Gastrocnemius medialis (tissue), 4 donors: Measurements from ENCODE around the gene SH3BP5. TPM values are rescaled to one million over a fixed set of nuclear protein-coding genes. Genes with fewer than 3 reads are reported as not detected.
"Not testable (repeated sequence)": the region's sequence is repeated elsewhere in the genome, so short reads cannot be mapped to it uniquely, and the experiment has no call there.

Experiments used
- ATAC-seq, 2 donors: fragments of 150-250 bp; one replicate each; pipeline ENCODE4 v1.9.1; 2016
- DNase-seq, 2 donors: peaks; one replicate each; pipeline ENCODE4 v3.0.0-alpha.2; 2019
- H3K27ac ChIP-seq, 4 donors: fragments of 200-600 bp; sonication (generic); 1 replicate in 1 of 4; 2 replicates in 3 of 4; pipeline ENCODE4 v1.5.1; 2016 to 2018; ENCODE audit warnings: mild to moderate bottlenecking in 2 of 4, moderate library complexity in 1 of 4
- H3K27me3 ChIP-seq, 3 donors: fragments of 200-600 bp; sonication (generic) in 2 of 3; 1 replicate in 1 of 3; 2 replicates in 2 of 3; pipeline versions ENCODE4 v1.5.1 to v1.6.0; 2016 to 2019; ENCODE audit warnings: mild to moderate bottlenecking in 1 of 3, moderate library complexity in 1 of 3
- H3K36me3 ChIP-seq, 2 donors: fragments of 200-600 bp; sonication (generic) in 1 of 2; one replicate each; pipeline ENCODE4 v1.5.1; 2017 to 2018
- H3K4me1 ChIP-seq, 2 donors: fragments of 200-600 bp; sonication (generic) in 1 of 2; one replicate each; pipeline ENCODE4 v1.5.1; 2016 to 2017; ENCODE audit warnings: mild to moderate bottlenecking in 2 of 2
- H3K4me3 ChIP-seq, 4 donors: fragments of 200-600 bp; sonication (generic) in 3 of 4; 1 replicate in 1 of 4; 2 replicates in 3 of 4; pipeline ENCODE4 v1.5.1; 2016 to 2019; ENCODE audit warnings: mild to moderate bottlenecking in 2 of 4
- H3K9me3 ChIP-seq, 3 donors: fragments of 200-600 bp; sonication (generic) in 2 of 3; 1 replicate in 1 of 3; 2 replicates in 2 of 3; pipeline ENCODE4 v1.5.1; 2016 to 2019
- CTCF ChIP-seq, 5 experiments: fragments of 450-650 bp in 3 of 5; fragments of 200-600 bp in 2 of 5; sonication (generic) in 2 of 5; IDR thresholded peaks in 4 of 5; conservative IDR thresholded peaks in 1 of 5; 1 replicate in 4 of 5; 2 replicates in 1 of 5; pipeline ENCODE4 v1.5.1; 2016 to 2019; ENCODE audit warnings: antibody characterized with exemption in 5 of 5, mild to moderate bottlenecking in 3 of 5, moderate library complexity in 3 of 5
- POLR2A ChIP-seq, 2 donors: fragments of 450-650 bp; IDR thresholded peaks; one replicate each; pipeline ENCODE4 v1.6.1; 2017; ENCODE audit warnings: antibody characterized with exemption in 2 of 2, mild to moderate bottlenecking in 2 of 2, moderate library complexity in 2 of 2
- in situ Hi-C, 4 donors: fragments of 200-750 bp; cut with MboI; loops; one replicate each; pipeline versions ENCODE4 v1.15.0 to v1.8.0; 2017; ENCODE audit warnings: low sequenced_read_pairs in 4 of 4
- intact Hi-C: fragments of 100-400 bp; cut with DNase I; formaldehyde crosslinking; loops from one replicate; pipeline ENCODE4 v1.15.1; 2023; ENCODE audit warnings: low total_unique reads
- total RNA-seq, 4 donors: library from RNA; depleted of rRNA; stranded (reverse); fragments of >200 nt; gene quantifications; one replicate each; pipeline versions ENCODE4 v1.1.0 to v1.2.3, GENCODE V29; 2016

The SH3BP5 gene
- total RNA-seq, 4 donors from 2014 or later, result 31.5 to 111 (median 75.5) TPM

GRCh38 chr3:15361494-15362214, 29.3 kb upstream of the SH3BP5 start:
- Histone ChIP-seq H3K9me3 (no peaks in the 10 kb centered on the region), H3K27me3 (no peaks in the 10 kb centered on the region), H3K27ac (no peak overlapping the region), H3K4me3 (no peak overlapping the region), H3K36me3 (no peaks in the 10 kb centered on the region), H3K4me1 (no peaks in the 10 kb centered on the region)
- ATAC-seq, result no peak
- in situ Hi-C loops (no loop called here), intact Hi-C loops (no loop called here)
- TF ChIP-seq POLR2A (IDR thresholded peaks at IDR 0.05), result no peak
- no peak for TF ChIP-seq CTCF (IDR thresholded peaks at IDR 0.05 in 4 of 5, conservative IDR thresholded peaks at IDR 0.05 in 1 of 5)
- no peak for DNase-seq

DNA sequence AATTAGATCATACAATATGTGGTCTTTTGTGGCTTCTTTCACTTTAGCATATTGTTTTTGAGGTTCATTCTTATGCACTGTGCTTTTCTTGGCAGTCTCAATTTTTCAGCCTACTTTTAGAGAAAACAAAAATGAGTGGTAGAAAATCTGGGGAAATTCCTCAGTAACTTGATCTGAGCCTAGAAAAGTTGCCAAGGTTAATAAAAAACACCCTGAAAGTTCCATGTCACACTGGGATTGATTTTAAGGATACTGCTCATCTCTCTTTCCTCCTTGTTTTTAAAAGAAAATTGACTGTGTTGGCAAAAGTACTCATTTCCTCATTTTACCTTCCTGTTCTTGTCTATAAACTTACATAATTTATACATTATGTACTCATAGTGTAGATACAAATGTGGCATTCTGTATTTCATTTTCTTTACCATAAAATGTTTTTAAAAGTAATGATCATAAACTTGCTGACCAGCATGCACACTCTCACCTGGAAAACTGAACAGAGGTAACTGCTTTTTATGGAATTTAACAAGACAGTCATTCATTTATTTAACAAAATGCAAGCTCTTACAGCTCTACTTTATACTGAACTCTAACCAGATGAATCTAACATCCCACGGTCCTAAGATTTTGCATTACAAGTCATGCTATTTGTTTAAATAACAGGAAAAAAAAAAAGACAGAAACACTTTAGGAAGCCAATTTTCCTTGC, 28.6 kb upstream of the SH3BP5 start:
- H3K9me3 ChIP-seq, result no peaks in the 10 kb centered on the region
- H3K36me3 ChIP-seq, result no peaks in the 10 kb centered on the region
- intact Hi-C loops, result no loop called here
- TF ChIP-seq CTCF (IDR thresholded peaks at IDR 0.05 in 4 of 5, conservative IDR thresholded peaks at IDR 0.05 in 1 of 5) (no peak), POLR2A (IDR thresholded peaks at IDR 0.05) (no peak)
- in situ Hi-C loops, result no loop called here
- no peak overlapping the region for H3K27ac ChIP-seq
- DNase-seq (no peak), ATAC-seq (no peak)
- no peaks in the 10 kb centered on the region for H3K4me1 ChIP-seq
- no peak overlapping the region for H3K4me3 ChIP-seq
- no peaks in the 10 kb centered on the region for H3K27me3 ChIP-seq

GRCh38 chr3:15359677-15360397, 27.5 kb upstream of the SH3BP5 start:
- Histone ChIP-seq H3K4me1 (no peaks in the 10 kb centered on the region), H3K9me3 (no peaks in the 10 kb centered on the region), H3K27me3 (no peaks in the 10 kb centered on the region), H3K36me3 (no peaks in the 10 kb centered on the region), H3K4me3 (no peak overlapping the region), H3K27ac (no peak overlapping the region)
- ATAC-seq (no peak), DNase-seq (no peak)
- TF ChIP-seq CTCF (IDR thresholded peaks at IDR 0.05 in 4 of 5, conservative IDR thresholded peaks at IDR 0.05 in 1 of 5), result no peak
- TF ChIP-seq POLR2A (IDR thresholded peaks at IDR 0.05), result no peak
- in situ Hi-C loops (no loop called here), intact Hi-C loops (no loop called here)

DNA sequence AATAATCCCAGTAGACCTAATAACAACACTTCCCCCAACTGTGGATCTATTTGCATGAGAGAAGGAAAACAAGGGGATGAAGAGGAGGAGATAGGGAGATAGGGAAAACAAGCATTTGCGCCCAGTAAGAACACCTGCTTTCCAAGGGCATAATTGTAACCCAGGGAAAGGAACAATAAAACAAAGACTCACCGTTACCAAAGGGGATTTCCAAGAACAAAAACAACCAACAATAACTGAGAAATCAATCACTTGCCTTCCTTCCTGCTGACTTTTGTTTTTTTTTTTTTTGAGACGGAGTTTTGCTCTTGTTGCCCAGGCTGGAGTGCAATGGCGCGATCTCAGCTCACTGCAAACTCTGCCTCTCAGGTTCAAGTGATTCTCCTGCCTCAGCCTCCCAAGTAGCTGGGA, 24.3 kb upstream of the SH3BP5 start:
- ATAC-seq, H3K27ac ChIP-seq, intact Hi-C loops, H3K4me3 ChIP-seq, H3K27me3 ChIP-seq, DNase-seq, H3K9me3 ChIP-seq, in situ Hi-C loops, H3K36me3 ChIP-seq, H3K4me1 ChIP-seq: not testable (repeated sequence)

DNA sequence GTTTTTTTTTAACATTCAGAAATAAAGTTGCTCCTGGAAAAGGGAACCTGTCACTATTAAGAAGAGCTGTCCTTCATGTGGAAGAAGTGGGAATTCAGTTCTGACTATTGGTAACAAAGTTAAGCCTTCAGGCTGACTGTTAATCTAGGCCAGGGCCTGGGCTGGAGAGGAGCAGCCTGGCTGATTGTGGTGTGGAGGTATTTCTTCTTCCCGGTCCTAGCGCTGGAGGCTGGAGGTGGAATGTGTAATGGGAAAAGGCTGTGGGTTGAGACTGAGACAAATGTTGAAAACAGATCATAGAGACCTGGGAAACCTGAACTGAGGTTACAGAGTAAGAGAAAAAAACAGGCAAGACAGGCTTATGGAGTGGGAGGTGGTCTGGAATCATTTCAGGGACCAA, 23.8 kb upstream of the SH3BP5 start:
- in situ Hi-C loops (no loop called here), intact Hi-C loops (no loop called here)
- H3K36me3 ChIP-seq, result no peaks in the 10 kb centered on the region
- no peak overlapping the region for H3K27ac ChIP-seq
- H3K9me3 ChIP-seq, result no peaks in the 10 kb centered on the region
- no peak overlapping the region for H3K4me3 ChIP-seq
- ATAC-seq (no peak), DNase-seq (no peak)
- TF ChIP-seq CTCF (IDR thresholded peaks at IDR 0.05 in 4 of 5, conservative IDR thresholded peaks at IDR 0.05 in 1 of 5) (no peak), POLR2A (IDR thresholded peaks at IDR 0.05) (no peak)
- H3K27me3 ChIP-seq, result no peaks in the 10 kb centered on the region
- H3K4me1 ChIP-seq, result no peaks in the 10 kb centered on the region
